ENCODE data around the gene FCHSD1. TPM values are rescaled to one million over a fixed set of nuclear protein-coding genes. Genes with fewer than 3 reads are reported as not detected.
"Not testable (repeated sequence)": the region's sequence is repeated elsewhere in the genome, so short reads cannot be mapped to it uniquely, and the experiment has no call there.

Gene FCHSD1
- total RNA-seq, 4 donors from 2014 or later = 10.7 to 53.4 (median 34.5) TPM

DNA sequence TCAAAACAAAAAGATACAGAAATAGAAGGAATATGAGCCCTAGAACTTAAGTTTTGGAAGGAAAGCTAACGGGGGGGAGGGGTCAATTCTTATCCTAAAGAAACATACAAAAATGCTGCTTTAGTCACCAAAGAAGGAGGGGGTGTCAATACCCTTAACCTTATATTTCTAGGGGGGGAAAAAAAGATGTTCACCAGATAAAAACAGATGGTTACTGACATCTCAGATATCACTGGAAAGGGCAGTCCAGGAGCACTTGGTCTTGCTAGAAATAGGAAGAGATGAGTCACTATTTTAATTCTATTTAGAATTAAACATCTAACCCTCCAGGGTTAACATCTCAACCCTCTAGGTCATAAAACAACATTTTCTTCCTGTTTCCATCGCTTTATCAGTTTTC, 34.1 kb downstream of the FCHSD1 start:
- whole genome bisulfite sequencing, 2 donors = 15 to 19% methylated on average over 2 of the region's 2 CpGs
- Histone ChIP-seq H3K9me3 (no peaks in the 10 kb centered on the region), H3K27ac (peak overlapping the region; percentile 88 to 97 (median 94))

DNA sequence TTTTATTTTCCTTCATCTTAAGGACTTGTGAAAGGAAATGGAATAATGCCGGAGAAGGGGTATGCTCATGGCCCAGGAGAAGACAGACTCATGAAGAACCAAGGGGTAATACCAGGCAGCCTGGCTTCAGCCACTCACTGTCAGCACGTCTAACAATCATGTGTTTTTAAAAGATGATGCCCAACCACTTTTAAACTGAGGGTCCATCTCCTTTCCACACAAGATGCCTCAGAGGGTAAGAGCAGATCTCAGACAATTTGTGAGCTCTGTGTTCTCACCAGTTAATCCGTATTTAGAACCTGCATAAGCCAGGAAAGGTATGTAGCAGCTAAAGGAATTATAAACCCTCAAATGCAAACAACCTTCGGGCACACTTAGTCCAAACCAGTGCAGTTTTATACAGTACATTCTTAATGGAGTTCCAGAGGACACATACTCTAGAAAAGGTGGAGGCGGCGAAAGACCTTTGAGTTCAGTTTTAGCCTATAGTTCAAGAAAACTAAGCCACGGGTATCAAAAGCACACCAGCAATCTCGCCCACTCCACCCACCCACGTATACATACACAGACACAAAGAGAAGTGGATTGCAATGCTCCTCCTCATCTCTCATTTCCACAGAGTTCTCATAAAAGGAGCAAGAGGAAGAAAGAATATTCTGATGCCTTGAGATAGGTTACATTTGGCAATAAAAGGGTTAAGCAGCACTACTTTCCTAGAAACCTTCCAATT, 35.1 kb downstream of the FCHSD1 start:
- H3K4me1 ChIP-seq = peaks cover 0 to 53% (median 19%) of the 10 kb centered on the region in 4 donors
- TF ChIP-seq, protein P1, sequence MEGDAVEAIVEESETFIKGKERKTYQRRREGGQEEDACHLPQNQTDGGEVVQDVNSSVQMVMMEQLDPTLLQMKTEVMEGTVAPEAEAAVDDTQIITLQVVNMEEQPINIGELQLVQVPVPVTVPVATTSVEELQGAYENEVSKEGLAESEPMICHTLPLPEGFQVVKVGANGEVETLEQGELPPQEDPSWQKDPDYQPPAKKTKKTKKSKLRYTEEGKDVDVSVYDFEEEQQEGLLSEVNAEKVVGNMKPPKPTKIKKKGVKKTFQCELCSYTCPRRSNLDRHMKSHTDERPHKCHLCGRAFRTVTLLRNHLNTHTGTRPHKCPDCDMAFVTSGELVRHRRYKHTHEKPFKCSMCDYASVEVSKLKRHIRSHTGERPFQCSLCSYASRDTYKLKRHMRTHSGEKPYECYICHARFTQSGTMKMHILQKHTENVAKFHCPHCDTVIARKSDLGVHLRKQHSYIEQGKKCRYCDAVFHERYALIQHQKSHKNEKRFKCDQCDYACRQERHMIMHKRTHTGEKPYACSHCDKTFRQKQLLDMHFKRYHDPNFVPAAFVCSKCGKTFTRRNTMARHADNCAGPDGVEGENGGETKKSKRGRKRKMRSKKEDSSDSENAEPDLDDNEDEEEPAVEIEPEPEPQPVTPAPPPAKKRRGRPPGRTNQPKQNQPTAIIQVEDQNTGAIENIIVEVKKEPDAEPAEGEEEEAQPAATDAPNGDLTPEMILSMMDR (IDR thresholded peaks at IDR 0.05) = no peak
- TF ChIP-seq EP300 (IDR thresholded peaks at IDR 0.05) (no peak), POLR2A (IDR thresholded peaks at IDR 0.05) (no peak)
- no peaks in the 10 kb centered on the region for H3K9me3 ChIP-seq
- peak overlapping the region in 1 of 4 donors; percentile 95 for H3K27ac ChIP-seq
- H3K4me3 ChIP-seq = no peak overlapping the region
- H3K36me3 ChIP-seq = peaks cover 0 to 14% (median 2%) of the 10 kb centered on the region in 3 donors
- DNase-seq (ENCODE audit: low spot score in 2 of 2) = no peak
- H3K27me3 ChIP-seq = no peaks in the 10 kb centered on the region
- 52 to 56% methylated on average over 9 of the region's 9 CpGs for WGBS, 2 donors

More for the DNA sequence above, 34.1 kb downstream of the FCHSD1 start:
- Histone ChIP-seq H3K4me3 (peak overlapping the region in 3 of 4 donors; percentile 83 to 98 (median 96)), H3K27me3 (no peaks in the 10 kb centered on the region), H3K36me3 (peaks cover 0 to 24% (median 4%) of the 10 kb centered on the region in 3 donors), H3K4me1 (peaks cover 0 to 53% (median 19%) of the 10 kb centered on the region in 4 donors)
- no peak for DNase-seq (ENCODE audit: low spot score in 2 of 2)
- TF ChIP-seq POLR2A (IDR thresholded peaks at IDR 0.05) (no peak), EP300 (IDR thresholded peaks at IDR 0.05) (no peak)
- TF ChIP-seq, protein P1 (IDR thresholded peaks at IDR 0.05) = no peak

DNA sequence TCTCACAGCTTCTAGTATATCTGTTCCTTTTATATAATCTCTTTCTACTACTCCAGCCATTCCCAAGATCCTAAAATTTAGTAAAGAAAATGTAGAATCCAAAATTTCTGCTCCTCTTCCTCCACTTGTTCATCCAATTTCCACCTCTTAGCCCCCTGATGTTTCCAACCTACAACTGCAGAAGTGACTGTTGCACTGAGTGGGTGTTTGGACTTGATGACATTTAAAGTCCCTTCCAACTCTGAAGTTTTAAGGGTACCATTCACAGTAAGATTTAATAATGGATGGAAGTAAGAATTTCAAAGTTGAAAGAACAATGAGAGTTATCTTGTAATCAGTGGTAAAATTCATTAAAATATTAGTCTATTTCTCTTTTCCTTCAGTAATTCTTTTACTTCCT, 37.9 kb downstream of the FCHSD1 start:
- Histone ChIP-seq H3K27ac (no peak overlapping the region), H3K27me3 (no peaks in the 10 kb centered on the region), H3K4me1 (peaks cover 0 to 44% (median 20%) of the 10 kb centered on the region in 4 donors), H3K9me3 (no peaks in the 10 kb centered on the region), H3K36me3 (no peaks in the 10 kb centered on the region), H3K4me3 (no peak overlapping the region)
- TF ChIP-seq POLR2A (IDR thresholded peaks at IDR 0.05) (no peak), EP300 (IDR thresholded peaks at IDR 0.05) (no peak)
- TF ChIP-seq, protein P1 (IDR thresholded peaks at IDR 0.05) = no peak
- DNase-seq (ENCODE audit: low spot score in 2 of 2) = no peak

DNA sequence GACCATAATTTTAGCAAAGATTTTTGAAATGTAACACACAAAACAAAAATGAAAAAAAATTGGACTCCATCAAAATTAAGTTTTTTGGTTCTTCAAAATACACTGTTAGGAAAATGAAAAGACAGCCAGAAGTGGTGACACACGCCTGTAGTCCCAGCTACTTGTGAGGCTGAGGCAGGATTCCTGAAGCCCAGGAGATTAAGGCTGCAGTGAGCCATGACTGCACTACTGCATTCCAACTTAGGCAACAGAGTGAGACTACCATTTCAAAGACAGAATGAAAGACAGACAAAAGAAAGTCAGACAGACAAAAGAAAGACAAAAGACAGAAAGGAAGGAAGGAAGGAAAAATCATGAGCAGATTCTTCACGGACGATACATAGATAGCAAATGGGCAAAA, 39.9 kb downstream of the FCHSD1 start:
- no peak for TF ChIP-seq EP300 (IDR thresholded peaks at IDR 0.05)
- no peak for TF ChIP-seq POLR2A (IDR thresholded peaks at IDR 0.05)
- TF ChIP-seq, protein P1 (IDR thresholded peaks at IDR 0.05) = no peak
- Histone ChIP-seq H3K4me3 (no peak overlapping the region), H3K9me3 (no peaks in the 10 kb centered on the region), H3K27ac (no peak overlapping the region), H3K36me3 (no peaks in the 10 kb centered on the region), H3K4me1 (peaks cover 0 to 32% (median 9%) of the 10 kb centered on the region in 4 donors), H3K27me3 (no peaks in the 10 kb centered on the region)
- no peak for DNase-seq (ENCODE audit: low spot score in 2 of 2)
- WGBS, 2 donors = 94 to 96% methylated on average over 3 of the region's 3 CpGs

DNA sequence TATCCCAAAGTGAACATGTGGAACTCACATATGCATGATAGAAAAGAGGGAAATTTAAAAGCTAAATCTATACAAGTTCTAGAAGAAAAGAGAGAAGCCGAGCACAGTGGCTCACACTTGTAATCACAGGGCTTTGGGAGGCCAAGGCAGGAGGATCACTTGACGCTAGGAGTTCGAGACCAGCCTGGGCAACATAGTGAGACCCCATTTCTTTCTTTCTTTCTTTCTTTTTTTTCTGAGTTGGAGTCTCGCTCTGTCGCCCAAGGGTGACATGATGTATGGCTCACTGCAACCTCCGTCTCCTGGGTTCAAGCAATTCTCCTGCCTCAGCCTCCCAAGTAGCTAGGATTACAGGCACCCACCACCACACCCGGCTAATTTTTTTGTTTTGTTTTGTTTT, 41.3 kb downstream of the FCHSD1 start:
- not testable (repeated sequence) for DNase-seq (ENCODE audit: low spot score in 2 of 2); H3K36me3 ChIP-seq; H3K27me3 ChIP-seq; H3K27ac ChIP-seq; H3K9me3 ChIP-seq; H3K4me3 ChIP-seq
- 97% methylated on average over 7 of the region's 7 CpGs for WGBS, 2 donors
- peaks cover 0 to 37% (median 17%) of the 10 kb centered on the region in 4 donors for H3K4me1 ChIP-seq
